KOPT-K1 (cell line): ENCODE measurements around the gene PTDSS2.
"Not testable (repeated sequence)": the region's sequence is repeated elsewhere in the genome, so short reads cannot be mapped to it uniquely, and the experiment has no call there.

Experiments
- H3K27ac ChIP-seq: fragments of 200-600 bp; sonication (generic); 2 replicates; pipeline ENCODE4 v1.5.1; 2016; ENCODE audit warnings: antibody characterized with exemption, mild to moderate bottlenecking, low read depth, low read length; ENCODE audit not compliant: poor library complexity, severe bottlenecking
- H3K36me3 ChIP-seq: fragments of 200-600 bp; sonication (generic); 2 replicates; pipeline ENCODE4 v1.5.1; 2017; ENCODE audit warnings: antibody characterized with exemption, mild to moderate bottlenecking, low read length, moderate library complexity; ENCODE audit not compliant: insufficient read depth
- H3K9me3 ChIP-seq: fragments of 200-600 bp; sonication (generic); 2 replicates; pipeline ENCODE4 v1.5.1; 2017; ENCODE audit warnings: antibody characterized with exemption, low read length, mild to moderate bottlenecking; ENCODE audit not compliant: insufficient read depth, poor library complexity, severe bottlenecking

PTDSS2 gene

DNA sequence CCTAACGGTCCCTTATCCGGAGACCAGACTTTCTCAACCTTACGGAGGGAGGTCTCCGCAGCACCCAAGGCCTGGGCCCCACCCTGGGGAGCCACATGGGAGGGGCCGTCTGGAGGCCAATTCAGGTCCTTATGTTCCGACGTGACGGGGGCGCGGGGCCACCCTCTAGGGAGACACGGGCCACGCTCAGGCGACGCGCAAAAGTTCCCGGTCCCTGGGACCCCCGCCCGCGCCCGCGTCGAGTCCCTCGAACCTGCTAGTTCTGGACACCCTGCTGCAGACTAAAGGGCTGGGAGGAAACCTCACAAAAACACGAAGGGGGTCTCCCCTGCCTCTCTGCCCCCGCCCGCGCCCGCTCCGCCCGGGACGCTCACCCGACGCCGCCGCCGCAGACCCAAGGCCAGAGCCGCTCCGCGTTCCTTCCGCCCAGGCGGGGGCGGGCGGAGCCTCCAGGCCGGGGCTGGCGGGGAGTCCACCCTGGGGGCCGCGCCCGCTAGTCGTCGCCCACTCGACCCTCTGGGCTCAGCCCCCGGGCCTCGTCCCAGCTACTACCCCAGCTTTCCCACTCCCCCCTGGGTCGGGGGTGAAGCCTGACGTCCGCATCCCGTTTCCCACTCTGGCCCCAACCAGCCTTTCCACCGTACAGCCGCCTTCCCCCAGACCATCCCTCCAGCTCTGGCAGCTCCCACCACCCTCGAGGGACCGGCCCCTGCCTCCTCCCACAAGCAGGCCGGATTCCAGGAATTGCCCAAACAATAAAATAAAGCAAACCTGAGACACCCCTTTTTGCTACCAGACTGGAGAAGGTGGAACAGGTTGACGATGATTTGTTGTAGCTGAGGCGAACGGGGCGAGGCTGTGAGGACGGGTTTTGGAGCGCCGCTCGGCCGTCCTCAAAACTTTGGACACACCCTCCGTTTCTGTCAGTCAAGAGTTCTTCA, 54.2 kb downstream of the PTDSS2 start:
- H3K9me3 ChIP-seq = no peaks in the 10 kb centered on the region
- H3K36me3 ChIP-seq = peaks cover 44% of the 10 kb centered on the region
- no peak overlapping the region for H3K27ac ChIP-seq

DNA sequence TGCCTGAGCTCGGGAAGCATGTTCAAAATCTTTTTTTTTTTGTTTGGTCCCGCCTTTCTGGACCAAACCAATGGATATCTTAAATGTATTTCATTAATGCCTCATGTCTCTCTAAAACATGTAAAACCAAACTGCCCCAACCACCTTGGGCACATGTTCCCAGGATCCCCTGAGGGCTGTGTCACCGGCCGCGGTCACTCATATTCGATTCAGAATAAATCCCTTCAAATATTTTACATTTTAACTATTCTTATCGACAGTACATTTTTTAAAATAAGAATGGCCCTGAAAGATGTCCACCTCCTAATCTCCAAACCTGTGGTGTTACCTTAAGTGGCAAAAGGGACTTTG, 54.9 kb downstream of the PTDSS2 start:
- Histone ChIP-seq H3K9me3 (no peaks in the 10 kb centered on the region), H3K36me3 (peaks cover 43% of the 10 kb centered on the region), H3K27ac (no peak overlapping the region)

- Histone ChIP-seq H3K27ac (peak overlapping the region; percentile 98), H3K9me3 (no peaks in the 10 kb centered on the region), H3K36me3 (peaks cover 36% of the 10 kb centered on the region)
Observed at GRCh38 chr11:506238-506994, 56.3 kb downstream of the PTDSS2 start.

DNA sequence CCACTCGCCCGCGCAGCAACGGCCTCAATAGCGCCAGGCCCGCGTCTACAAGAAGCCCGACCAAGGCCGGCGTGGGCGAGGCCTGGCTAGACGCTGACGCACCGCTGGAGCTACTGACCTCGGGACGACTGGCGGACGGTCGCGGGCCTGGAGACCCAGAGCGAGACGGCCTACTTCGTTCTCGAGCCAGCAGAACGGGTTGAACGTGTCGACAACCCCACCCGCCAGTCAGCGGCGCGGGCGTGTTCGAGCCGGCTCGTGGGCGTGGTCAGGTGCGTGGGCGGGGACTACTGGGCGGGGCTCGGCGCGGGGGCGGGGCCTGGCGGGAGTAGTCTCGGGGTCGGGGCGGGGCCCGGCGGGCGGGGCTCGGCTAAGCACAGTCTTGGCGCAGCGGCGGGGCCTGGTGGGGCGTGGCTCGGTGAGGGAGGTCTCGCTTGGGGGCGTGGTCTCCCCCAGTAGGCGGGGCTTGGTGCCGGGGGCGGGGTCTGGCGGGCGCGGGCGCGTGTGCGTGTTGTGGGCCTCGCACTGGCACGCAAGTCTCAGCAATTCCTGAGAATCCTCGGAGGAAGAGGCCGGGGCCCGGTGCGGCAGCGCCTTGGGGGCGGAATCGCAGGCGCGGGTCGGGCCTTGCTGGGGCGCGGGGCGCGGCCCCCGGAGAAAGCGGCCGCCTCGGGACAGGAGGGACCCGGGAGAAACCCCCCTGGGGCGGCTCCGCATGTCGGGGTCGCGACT, 57.1 kb downstream of the PTDSS2 start, which contains the start of gene RNH1:
TSS of gene RNH1 (minus strand) at position 248 of the 732 bp plus-strand sequence. CDS start 5,080 bp downstream, outside the sequence.
- Histone ChIP-seq H3K9me3 (no peaks in the 10 kb centered on the region), H3K27ac (peak within 1 kb of the TSS; percentile 98), H3K36me3 (peaks cover 29% of the 10 kb centered on the region)

DNA sequence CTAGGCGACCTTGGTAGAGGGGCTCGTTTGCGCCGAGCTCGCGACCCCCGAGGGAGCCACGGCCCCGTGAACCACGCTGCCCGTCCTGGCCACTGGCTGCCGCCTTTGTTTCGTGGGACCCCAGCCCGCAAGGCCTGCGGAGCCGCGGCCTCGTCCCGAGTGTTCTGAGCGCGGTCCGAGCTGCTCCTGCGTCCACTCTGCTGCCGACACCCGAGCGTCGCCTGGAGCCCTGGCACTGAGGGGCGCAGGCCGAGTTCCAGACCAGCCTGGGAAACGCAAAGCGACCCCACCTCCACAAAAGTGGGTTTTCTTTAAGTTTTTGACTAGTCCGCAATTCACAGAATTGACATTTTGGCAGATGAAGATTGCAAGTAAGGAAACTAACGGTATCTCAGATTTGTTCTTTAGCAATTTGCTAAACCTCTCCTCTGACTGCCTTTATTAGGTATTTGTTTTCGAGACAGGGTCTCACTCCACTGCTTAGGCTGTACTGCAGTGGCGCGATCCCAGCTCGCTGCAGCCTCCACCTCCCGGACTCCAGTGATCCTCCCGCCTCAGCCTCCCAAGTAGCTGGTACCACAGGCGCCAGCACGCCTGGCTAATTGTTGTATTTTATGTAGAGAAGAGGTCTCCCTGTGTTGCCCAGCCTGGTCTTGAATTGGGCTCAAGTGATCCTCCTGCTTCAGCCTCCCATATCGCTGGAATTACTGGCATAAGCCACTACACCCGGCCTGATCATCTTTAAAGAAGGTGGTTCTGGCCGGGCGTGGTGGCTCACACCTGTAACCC, 57.8 kb downstream of the PTDSS2 start:
- H3K9me3 ChIP-seq = no peaks in the 10 kb centered on the region
- peaks cover 27% of the 10 kb centered on the region for H3K36me3 ChIP-seq
- H3K27ac ChIP-seq = no peak overlapping the region

DNA sequence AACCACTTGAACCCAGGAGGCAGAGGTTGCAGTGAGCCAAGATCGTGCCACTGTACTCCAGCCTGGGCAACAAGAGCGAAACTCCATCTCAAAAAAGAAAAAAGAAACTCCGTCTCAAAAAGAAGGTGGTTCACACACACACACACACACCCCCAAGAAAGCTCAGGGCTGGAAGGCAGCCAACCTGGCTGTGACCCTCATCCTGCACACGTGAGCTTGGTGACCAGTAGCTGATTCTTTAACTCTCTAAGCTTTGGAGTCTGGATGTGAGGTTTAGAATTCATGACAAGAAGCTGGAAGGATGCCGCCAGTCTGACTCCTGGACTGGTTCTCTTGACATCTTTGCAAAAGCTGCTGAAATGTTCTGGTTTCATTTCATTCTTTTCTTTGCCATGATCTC, 58.9 kb downstream of the PTDSS2 start:
- Histone ChIP-seq H3K27ac (no peak overlapping the region), H3K36me3 (peaks cover 27% of the 10 kb centered on the region), H3K9me3 (no peaks in the 10 kb centered on the region)

- H3K27ac ChIP-seq = no peak overlapping the region
- peaks cover 12% of the 10 kb centered on the region for H3K9me3 ChIP-seq
- H3K36me3 ChIP-seq = peaks cover 26% of the 10 kb centered on the region
Observed at GRCh38 chr11:512761-513595, 62.9 kb downstream of the PTDSS2 start.

DNA sequence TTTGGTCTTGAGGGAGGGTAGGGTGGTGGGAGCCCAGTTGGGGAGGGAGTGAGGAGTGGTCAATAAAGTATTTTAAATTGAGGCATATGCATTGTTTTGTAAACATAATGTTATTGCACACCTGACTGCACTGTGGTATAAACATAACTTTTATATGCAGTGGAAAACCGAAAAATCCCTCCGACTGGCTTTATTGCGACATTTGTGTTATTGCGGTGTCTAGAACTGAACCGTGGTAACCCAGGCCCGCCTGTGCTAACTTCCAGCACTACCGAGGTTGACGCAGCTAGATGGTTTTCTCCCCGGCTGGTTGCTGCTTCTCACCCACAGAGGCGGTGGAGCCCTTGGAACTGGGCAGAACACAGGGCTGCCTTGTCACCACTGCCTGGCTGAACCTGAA, 64.5 kb downstream of the PTDSS2 start:
- H3K36me3 ChIP-seq = peaks cover 11% of the 10 kb centered on the region

GRCh38 chr11:515131-515530, 65.1 kb downstream of the PTDSS2 start:
- H3K9me3 ChIP-seq = peaks cover 12% of the 10 kb centered on the region
- no peak overlapping the region for H3K27ac ChIP-seq
- H3K36me3 ChIP-seq = peaks cover 6% of the 10 kb centered on the region

More for the DNA sequence above, 64.5 kb downstream of the PTDSS2 start:
- H3K27ac ChIP-seq = no peak overlapping the region
- H3K9me3 ChIP-seq = peaks cover 12% of the 10 kb centered on the region

- H3K9me3 ChIP-seq = peaks cover 12% of the 10 kb centered on the region
- no peak overlapping the region for H3K27ac ChIP-seq
- H3K36me3 ChIP-seq = no peaks in the 10 kb centered on the region; the same call in 1 of the 2 replicates
Observed at GRCh38 chr11:516400-516799, 66.3 kb downstream of the PTDSS2 start.

DNA sequence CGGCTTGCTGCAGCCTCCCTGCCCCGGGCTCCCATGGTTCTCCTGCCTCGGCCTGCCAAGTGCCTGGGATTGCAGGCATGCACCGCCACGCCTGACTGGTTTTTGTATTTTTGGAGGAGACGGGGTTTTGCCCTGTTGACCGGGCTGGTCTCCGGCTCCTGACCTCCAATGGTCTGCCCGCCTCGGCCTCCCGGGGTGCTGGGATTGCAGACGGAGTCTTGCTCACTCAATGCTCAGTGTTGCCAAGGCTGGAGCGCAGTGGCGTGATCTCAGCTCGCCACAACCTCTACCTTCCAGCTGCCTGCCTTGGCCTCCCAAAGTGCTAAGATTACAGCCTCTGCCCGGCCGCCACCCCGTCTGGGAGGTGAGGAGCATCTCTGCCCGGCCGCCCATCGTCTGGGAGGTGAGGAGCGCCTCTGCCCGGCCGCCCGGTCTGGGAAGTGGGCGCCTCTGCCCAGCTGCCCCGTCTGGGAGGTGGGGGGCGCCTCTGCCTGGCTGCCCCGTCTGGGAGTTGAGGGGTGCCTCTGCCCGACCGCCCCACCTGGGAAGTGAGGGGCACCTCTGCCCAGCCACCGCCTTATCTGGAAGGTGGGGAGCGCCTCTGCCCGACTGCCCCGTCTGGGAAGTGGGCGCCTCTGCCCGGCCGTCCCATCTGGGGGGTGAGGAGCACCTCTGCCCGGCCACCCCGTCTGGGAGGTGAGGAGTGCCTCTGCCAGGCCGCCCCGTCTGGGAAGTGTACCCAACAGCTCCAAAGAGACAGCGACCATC, 67.0 kb downstream of the PTDSS2 start:
- H3K9me3 ChIP-seq = peaks cover 12% of the 10 kb centered on the region
- H3K27ac ChIP-seq, H3K36me3 ChIP-seq: not testable (repeated sequence)

DNA sequence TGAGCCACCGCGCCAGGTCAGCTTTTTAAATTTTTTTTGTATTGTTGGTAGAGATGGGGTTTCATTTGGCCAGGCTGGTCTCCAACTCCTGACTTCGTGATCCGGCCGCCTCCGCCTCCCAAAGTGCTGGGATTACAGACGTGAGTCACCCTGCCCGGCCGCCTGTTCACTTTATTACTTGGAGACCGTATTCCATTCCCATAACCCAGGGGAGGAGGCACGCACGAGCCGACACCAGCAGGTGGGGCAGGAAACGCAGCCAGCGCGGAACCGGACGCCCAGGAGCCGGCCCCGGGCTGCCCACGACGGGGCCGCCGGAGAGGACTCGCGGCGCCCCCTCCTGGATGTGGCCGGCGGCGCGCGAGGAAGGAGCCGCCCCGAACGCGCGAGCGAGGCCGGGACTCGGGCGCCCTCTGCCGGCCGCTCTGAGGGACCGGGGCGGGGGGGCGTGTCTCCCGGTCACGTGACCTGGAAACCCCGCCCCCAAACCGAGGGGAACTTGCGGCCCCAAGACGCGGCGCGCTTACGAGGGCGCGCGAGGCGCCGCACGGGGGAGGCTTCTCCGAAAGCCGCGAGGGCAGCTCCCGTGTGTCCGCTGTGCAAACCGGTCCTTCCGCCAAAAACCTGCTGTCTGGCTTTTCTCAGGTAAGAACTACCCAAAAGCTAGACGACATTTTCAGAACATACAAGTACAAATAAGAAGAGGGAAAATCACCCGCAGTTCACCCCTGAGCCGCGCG, 68.6 kb downstream of the PTDSS2 start:
- H3K9me3 ChIP-seq = peaks cover 12% of the 10 kb centered on the region
- peak overlapping the region; percentile 23 for H3K27ac ChIP-seq
- no peaks in the 10 kb centered on the region; the same call in 1 of the 2 replicates for H3K36me3 ChIP-seq
